GM23248 (cell line): ENCODE results near the gene NAGPA. TPM values are rescaled to one million over a fixed set of nuclear protein-coding genes. Genes with fewer than 3 reads are reported as not detected.

Source experiments
- DNase-seq: peaks from one replicate; pipeline ENCODE4 v3.0.0-alpha.2; 2015
- H2AFZ ChIP-seq: fragments of 200-600 bp; sonication (generic); 2 replicates; pipeline ENCODE4 v1.6.1; 2016; ENCODE audit warnings: antibody characterized with exemption
- H3F3A ChIP-seq: fragments of 200-600 bp; sonication (generic); 2 replicates; pipeline ENCODE4 v1.6.1; 2016; ENCODE audit warnings: mild to moderate bottlenecking, antibody characterized with exemption, mixed run types; ENCODE audit not compliant: insufficient read depth
- H3K27ac ChIP-seq: fragments of 200-600 bp; sonication (generic); 2 replicates; pipeline ENCODE4 v1.5.1; 2016; ENCODE audit warnings: mild to moderate bottlenecking
- H3K27me3 ChIP-seq: fragments of 200-600 bp; sonication (generic); replicated peaks from 2 replicates; pipeline ENCODE4 v1.6.1; 2016; ENCODE audit warnings: mild to moderate bottlenecking; ENCODE audit not compliant: insufficient read depth
- H3K36me3 ChIP-seq: fragments of 200-600 bp; sonication (generic); 2 replicates; pipeline ENCODE4 v1.6.1; 2016; ENCODE audit warnings: low read depth, mild to moderate bottlenecking
- H3K4me1 ChIP-seq: fragments of 200-600 bp; sonication (generic); 2 replicates; pipeline ENCODE4 v1.6.1; 2016; ENCODE audit warnings: mild to moderate bottlenecking; ENCODE audit not compliant: insufficient read depth
- H3K4me2 ChIP-seq: fragments of 200-600 bp; sonication (generic); one replicate; pipeline ENCODE4 v1.6.1; 2016; ENCODE audit warnings: mild to moderate bottlenecking; ENCODE audit not compliant: unreplicated experiment
- H3K4me3 ChIP-seq: fragments of 200-600 bp; sonication (generic); 2 replicates; pipeline ENCODE4 v1.5.1; 2016; ENCODE audit warnings: mild to moderate bottlenecking
- H3K79me2 ChIP-seq: fragments of 200-600 bp; sonication (generic); 2 replicates; pipeline ENCODE4 v1.6.1; 2016; ENCODE audit warnings: mild to moderate bottlenecking; ENCODE audit not compliant: insufficient read depth
- H3K9ac ChIP-seq: fragments of 200-600 bp; sonication (generic); 2 replicates; pipeline ENCODE4 v1.6.1; 2016; ENCODE audit warnings: mild to moderate bottlenecking
- H3K9me2 ChIP-seq: fragments of 200-600 bp; sonication (generic); 2 replicates; pipeline ENCODE4 v1.6.1; 2016; ENCODE audit warnings: mixed run types, mild to moderate bottlenecking, moderate library complexity; ENCODE audit not compliant: insufficient read depth
- H3K9me3 ChIP-seq: fragments of 200-600 bp; sonication (generic); one replicate; pipeline ENCODE4 v1.6.1; 2017; ENCODE audit warnings: low read depth
- H4K20me1 ChIP-seq: fragments of 200-600 bp; sonication (generic); 2 replicates; pipeline ENCODE4 v1.6.0; 2016; ENCODE audit not compliant: insufficient read depth
- EZH2 ChIP-seq: fragments of 200-600 bp; sonication (generic); IDR thresholded peaks from 2 replicates; pipeline ENCODE4 v1.6.1; 2018; ENCODE audit warnings: antibody characterized with exemption, mild to moderate bottlenecking; ENCODE audit not compliant: insufficient read depth, poor library complexity, severe bottlenecking
- EZH2phosphoT487 ChIP-seq: fragments of 200-600 bp; sonication (generic); IDR thresholded peaks from 2 replicates; pipeline ENCODE4 v1.6.1; 2018; ENCODE audit warnings: antibody characterized with exemption, moderate library complexity, mild to moderate bottlenecking, low read depth; ENCODE audit not compliant: insufficient read depth
- WGBS, 2 experiments: methylation state at CpG; one replicate each; pipeline ENCODE4 v1.1.6; 2015 to 2017; ENCODE audit warnings: low lambda C conversion rate in 2 of 2, low coverage in 1 of 2; ENCODE audit errors: missing lambda C conversion rate in 2 of 2; 5-methylcytosine and 5-hydroxymethylcytosine counted together
- in situ Hi-C: fragments of 300-500 bp; cut with MboI; formaldehyde crosslinking; loops from 2 replicates; pipeline ENCODE4 v1.15.0; 2020
- polyA plus RNA-seq: library from polyadenylated mRNA; unstranded; fragments of >200 nt; fragmentation: Nextera tagmentation; extraction: Ambion mirVana; gene quantifications from 2 replicates; pipeline ENCODE4 v1.2.1, GENCODE V29; 2016
- total RNA-seq: library from RNA; depleted of rRNA; stranded (reverse); fragments of >200 nt; shearing (Covaris generic); gene quantifications from 2 replicates; pipeline ENCODE4 v1.2.3, GENCODE V29; 2014

NAGPA gene
- total and polyA plus RNA-seq, 2 experiments from 2014 or later = 16.3 to 61.0 TPM

DNA sequence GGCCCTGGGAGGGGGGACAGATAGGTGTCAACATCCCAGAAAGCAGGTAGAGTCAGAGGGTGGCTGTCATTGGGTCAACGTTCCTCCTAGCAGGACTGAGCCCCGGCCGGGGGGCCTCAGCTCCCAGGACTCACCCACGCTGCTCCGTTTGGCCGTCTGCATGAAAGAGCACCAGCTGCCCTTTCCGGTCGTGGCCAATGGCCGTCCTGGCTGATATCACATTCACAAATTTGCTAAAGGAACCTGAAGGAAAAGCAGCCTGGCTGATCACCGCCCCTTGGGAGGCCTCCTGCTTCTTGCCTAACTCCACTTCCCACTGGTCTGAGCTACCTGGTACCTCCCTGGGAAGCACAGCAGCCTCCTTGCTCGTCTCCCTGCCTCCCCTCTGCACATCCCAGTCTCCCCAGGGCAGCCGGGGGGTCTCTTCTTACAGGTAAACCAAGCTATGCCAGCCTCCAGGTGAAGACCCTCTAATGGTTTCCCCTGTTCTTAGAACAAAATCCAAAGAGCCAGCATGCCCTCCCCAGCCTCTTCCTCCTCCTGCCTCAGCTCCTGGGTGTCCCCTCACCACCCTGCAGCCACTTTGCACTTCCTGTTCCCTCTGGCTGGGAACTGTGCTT is 3.4 kb downstream of the NAGPA start:
- no peak overlapping the region for H3K4me3 ChIP-seq
- no peak overlapping the region for H3K9ac ChIP-seq
- peaks cover 10% of the 10 kb centered on the region for H3K4me1 ChIP-seq
- no peak overlapping the region for H3K27ac ChIP-seq
- no peaks in the 10 kb centered on the region for H3K36me3 ChIP-seq
- 0 out of 2 replicates have a peak, but pooled peaks cover 4% of the 10 kb centered on the region for H3K79me2 ChIP-seq
- no peaks in the 10 kb centered on the region for H3F3A ChIP-seq
- no peaks in the 10 kb centered on the region for H3K9me3 ChIP-seq
- no peak overlapping the region for H2AFZ ChIP-seq
- no peaks in the 10 kb centered on the region for H3K27me3 ChIP-seq
- no peak for DNase-seq
- H3K9me2 ChIP-seq = no peaks in the 10 kb centered on the region
- TF ChIP-seq EZH2phosphoT487 = no peak
- no peak for TF ChIP-seq EZH2
- in situ Hi-C loops = no loop called here
- no peak overlapping the region for H3K4me2 ChIP-seq
- H4K20me1 ChIP-seq = no peaks in the 10 kb centered on the region
- WGBS, 2 experiments = 87% methylated on average over 10 to 12 of the region's 12 CpGs

DNA sequence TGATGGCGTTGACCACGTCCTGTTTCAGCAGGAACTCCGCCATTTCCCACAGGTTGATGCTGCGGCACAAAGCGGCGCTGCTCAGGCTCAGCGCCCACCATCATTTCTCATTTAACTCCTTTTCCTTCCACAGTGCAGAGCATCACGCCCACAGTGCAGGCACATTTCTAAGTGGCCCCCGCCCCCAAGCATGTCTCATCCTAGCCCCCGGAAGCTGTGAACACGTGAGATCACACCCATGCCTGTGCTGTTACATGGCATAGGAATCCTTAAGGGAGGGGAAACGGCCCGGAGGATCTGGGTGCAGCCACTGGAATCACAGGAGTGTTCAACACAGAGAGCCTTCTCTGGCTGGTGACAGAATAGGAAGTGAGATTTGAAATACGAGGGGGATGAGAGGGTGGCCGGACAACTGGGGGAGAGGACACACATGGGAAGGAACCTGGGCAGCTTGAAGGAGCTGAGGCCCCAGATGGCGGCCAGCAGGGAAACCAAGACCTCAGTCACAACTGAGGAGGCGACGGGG is 4.7 kb downstream of the NAGPA start:
- no peaks in the 10 kb centered on the region for H3K9me2 ChIP-seq
- H2AFZ ChIP-seq = no peak overlapping the region
- H3K4me2 ChIP-seq = no peak overlapping the region
- H3K4me1 ChIP-seq = peaks cover 4% of the 10 kb centered on the region
- H3K9me3 ChIP-seq = no peaks in the 10 kb centered on the region
- in situ Hi-C loops = no loop called here
- 91 to 94% methylated on average over 18 of the region's 18 CpGs for WGBS, 2 experiments
- no peak for DNase-seq
- H4K20me1 ChIP-seq = no peaks in the 10 kb centered on the region
- no peaks in the 10 kb centered on the region for H3K36me3 ChIP-seq
- no peaks in the 10 kb centered on the region for H3K27me3 ChIP-seq
- no peak overlapping the region for H3K9ac ChIP-seq
- no peaks in the 10 kb centered on the region for H3F3A ChIP-seq
- H3K79me2 ChIP-seq = 0 out of 2 replicates have a peak, but pooled peaks cover 4% of the 10 kb centered on the region
- no peak for TF ChIP-seq EZH2phosphoT487
- TF ChIP-seq EZH2 = no peak
- H3K4me3 ChIP-seq = no peak overlapping the region
- no peak overlapping the region for H3K27ac ChIP-seq

GRCh38 chr16:5027575-5028235 is 6.0 kb downstream of the NAGPA start:
- Histone ChIP-seq H3K9ac (no peak overlapping the region), H3K9me2 (no peaks in the 10 kb centered on the region), H2AFZ (no peak overlapping the region), H3K4me1 (peaks cover 2% of the 10 kb centered on the region), H3K4me2 (no peak overlapping the region), H3F3A (no peaks in the 10 kb centered on the region), H3K27me3 (no peaks in the 10 kb centered on the region), H3K36me3 (no peaks in the 10 kb centered on the region), H3K4me3 (no peak overlapping the region), H3K9me3 (no peaks in the 10 kb centered on the region), H4K20me1 (no peaks in the 10 kb centered on the region), H3K27ac (no peak overlapping the region), H3K79me2 (0 out of 2 replicates have a peak, but pooled peaks cover 4% of the 10 kb centered on the region)
- TF ChIP-seq EZH2 (no peak), EZH2phosphoT487 (no peak)
- WGBS, 2 experiments = 94% methylated on average over 32 of the region's 32 CpGs
- in situ Hi-C loops = no loop called here
- no peak for DNase-seq

DNA sequence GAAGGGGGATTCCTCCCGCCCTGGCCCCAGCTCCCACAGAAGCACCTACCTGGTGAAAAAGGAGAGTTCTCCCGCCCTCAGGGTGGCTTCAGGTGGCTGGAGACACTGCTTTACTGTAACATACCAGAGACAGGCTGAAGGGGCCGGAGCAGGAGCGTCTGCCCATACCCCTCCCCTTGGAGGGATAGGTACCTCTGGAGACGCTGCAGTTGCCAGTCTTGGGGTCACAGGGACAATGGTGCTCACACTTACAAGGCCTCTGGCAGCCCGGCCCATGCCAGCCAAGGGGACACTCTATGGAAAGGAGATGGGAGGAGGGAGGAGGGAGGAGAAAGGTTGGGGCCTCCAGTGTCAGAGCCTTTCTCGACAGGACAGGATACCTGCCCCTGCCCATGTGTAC is 6.6 kb downstream of the NAGPA start:
- Histone ChIP-seq H3K79me2 (no peaks in the 10 kb centered on the region), H3K4me3 (no peak overlapping the region), H3K36me3 (no peaks in the 10 kb centered on the region), H3K27me3 (no peaks in the 10 kb centered on the region), H3F3A (no peaks in the 10 kb centered on the region), H4K20me1 (no peaks in the 10 kb centered on the region), H2AFZ (no peak overlapping the region), H3K9me3 (no peaks in the 10 kb centered on the region), H3K4me1 (no peaks in the 10 kb centered on the region), H3K27ac (no peak overlapping the region), H3K9ac (no peak overlapping the region), H3K9me2 (no peaks in the 10 kb centered on the region), H3K4me2 (no peak overlapping the region)
- no peak for DNase-seq
- TF ChIP-seq EZH2phosphoT487 (no peak), EZH2 (no peak)
- in situ Hi-C loops = no loop called here
- 88 to 89% methylated on average over 7 of the region's 7 CpGs for WGBS, 2 experiments
